ENCODE results near the gene RNF26.

DNA sequence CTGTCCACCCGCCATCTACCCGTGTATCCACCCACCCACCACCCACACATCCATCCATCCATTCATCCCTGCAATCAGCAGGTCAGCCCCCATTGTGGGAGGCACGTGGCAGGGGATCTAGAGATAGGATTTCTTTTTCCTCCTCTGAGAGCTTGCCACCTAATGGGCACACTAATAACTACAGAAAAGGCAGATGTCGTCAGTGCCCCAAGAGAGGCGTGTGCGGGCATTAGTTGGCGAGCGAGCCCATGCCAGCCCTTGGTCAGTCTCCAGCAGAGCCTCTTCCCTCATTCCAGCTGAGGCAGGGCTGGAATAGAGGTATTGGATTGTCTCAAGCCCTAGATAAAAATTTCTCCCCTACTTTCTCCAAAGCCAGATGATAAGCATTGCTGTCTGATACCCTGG, 37.5 kb downstream of the RNF26 start:
- TF ChIP-seq, protein P1, sequence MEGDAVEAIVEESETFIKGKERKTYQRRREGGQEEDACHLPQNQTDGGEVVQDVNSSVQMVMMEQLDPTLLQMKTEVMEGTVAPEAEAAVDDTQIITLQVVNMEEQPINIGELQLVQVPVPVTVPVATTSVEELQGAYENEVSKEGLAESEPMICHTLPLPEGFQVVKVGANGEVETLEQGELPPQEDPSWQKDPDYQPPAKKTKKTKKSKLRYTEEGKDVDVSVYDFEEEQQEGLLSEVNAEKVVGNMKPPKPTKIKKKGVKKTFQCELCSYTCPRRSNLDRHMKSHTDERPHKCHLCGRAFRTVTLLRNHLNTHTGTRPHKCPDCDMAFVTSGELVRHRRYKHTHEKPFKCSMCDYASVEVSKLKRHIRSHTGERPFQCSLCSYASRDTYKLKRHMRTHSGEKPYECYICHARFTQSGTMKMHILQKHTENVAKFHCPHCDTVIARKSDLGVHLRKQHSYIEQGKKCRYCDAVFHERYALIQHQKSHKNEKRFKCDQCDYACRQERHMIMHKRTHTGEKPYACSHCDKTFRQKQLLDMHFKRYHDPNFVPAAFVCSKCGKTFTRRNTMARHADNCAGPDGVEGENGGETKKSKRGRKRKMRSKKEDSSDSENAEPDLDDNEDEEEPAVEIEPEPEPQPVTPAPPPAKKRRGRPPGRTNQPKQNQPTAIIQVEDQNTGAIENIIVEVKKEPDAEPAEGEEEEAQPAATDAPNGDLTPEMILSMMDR (IDR thresholded peaks at IDR 0.05): peak in 5 of 7 experiments; percentile 6 to 38 (median 32)
- no peak for TF ChIP-seq POLR2A (IDR thresholded peaks at IDR 0.05)
